HG02642 (cell line): Measurements from ENCODE around the gene ATP5F1E.
"Not testable (repeated sequence)": the region's sequence is repeated elsewhere in the genome, so short reads cannot be mapped to it uniquely, and the experiment has no call there.

Source experiments
- ATAC-seq: cut with Tn5 transposase; IDR thresholded peaks from one replicate; pipeline ENCODE4 v1.9.1; 2021; ENCODE audit warnings: mild to moderate bottlenecking; ENCODE audit not compliant: unreplicated experiment, poor library complexity

Gene ATP5F1E

DNA sequence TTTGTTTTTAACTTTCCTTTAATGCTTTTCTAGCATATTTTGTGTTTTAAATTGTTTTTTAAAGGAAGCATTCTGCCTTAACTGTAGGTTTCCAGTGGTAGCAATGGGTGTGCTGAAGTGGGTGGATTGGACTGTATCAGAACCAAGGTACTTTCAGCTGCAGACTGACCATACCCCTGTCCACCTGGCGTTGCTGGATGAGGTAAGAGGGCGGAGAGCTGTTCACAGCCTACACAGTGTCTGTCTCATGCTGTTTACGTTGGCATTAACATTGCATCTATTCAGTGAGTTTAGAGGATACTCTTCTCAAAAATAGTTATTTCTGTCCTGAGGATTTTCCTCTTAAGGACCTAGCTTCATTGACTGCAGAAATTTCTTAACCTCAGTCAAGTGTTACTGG, 39.2 kb downstream of the ATP5F1E start:
- ATAC-seq, result no peak

DNA sequence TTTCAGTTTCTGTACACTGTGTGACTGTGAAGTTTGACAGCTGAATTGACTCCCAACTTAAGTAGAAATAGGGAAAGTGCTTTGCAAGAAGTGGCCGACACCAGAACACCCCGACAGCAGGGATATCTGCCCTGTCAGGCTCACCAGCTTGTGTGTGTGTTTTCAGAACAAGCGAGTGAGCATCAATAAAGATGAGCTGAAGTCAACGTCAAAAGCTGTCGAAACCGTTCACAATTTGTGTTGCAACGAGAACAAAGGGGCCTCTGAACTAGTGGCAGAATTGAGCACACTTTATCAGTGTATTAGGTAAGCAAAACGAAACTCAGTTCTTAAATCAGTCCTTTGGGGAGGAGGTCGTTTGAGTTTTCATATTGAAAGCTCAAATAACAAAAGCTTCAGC, 40.4 kb downstream of the ATP5F1E start:
- no peak for ATAC-seq

DNA sequence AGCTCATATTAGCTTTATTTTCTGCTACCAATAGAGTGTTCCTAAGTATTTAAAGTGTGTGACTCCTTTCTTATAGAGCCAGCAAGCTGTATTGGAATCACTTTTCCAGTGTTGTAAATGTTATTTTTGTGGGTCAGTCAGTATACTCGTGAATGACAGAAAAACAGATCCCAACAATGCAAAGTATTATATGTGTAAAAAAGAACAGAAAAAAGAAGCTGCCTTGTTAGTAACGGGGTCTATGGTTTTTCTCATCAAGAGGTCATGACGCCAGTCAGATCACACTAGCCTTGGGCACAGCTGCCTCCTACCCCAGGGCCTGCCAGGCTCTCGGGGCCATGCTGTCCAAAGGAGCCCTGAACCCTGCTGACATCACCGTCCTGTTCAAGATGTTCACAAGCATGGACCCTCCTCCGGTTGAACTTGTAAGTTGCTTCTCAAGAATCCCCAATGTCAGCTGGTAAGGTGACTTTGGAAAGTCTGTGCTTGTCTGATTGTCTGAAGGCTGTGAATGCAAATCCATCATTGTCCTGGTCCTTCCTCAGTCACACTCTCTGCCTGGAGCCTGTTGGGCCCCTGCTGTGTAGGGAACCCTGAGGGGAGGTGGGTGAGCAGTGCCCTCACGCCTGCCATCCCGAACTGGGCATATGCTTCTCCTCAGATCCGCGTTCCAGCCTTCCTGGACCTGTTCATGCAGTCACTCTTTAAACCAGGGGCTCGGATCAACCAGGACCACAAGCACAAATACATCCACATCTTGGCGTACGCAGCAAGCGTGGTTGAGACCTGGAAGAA, 41.3 kb downstream of the ATP5F1E start:
- no peak for ATAC-seq

DNA sequence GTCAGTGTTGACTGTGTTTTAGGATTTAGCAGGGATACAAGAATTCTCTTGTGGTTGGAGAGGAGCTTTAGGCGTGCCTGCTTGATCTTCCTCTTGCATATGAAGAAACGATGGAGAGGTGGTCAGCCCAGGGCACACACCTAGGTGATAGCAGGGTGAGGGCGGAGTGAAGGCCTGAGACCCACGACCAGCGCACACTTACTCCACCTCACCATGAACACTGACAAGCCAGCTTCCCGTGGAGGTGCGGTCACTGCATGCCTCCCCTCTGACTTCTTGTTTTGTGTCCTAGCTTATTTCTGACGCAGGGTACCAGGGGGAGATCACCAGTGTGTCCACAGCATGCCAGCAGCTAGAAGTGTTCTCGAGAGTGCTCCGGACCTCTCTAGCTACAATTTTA, 42.9 kb downstream of the ATP5F1E start:
- no peak for ATAC-seq

DNA sequence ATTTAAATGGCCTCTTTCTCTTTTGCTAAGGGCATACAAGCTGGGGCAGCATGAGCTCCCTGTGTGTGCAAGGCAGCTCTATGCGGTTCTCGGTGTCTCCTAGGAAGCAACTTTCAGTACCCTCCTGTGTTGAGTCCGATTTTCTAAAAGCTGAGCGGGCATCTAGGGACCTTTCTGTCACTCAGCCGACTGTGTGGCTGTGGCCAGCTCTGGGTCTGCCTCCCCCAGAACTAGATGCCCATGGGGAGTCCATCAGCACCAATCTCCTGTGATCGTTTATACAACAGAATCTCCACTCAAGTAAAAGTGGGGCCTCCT, 43.6 kb downstream of the ATP5F1E start:
- ATAC-seq, result no peak

DNA sequence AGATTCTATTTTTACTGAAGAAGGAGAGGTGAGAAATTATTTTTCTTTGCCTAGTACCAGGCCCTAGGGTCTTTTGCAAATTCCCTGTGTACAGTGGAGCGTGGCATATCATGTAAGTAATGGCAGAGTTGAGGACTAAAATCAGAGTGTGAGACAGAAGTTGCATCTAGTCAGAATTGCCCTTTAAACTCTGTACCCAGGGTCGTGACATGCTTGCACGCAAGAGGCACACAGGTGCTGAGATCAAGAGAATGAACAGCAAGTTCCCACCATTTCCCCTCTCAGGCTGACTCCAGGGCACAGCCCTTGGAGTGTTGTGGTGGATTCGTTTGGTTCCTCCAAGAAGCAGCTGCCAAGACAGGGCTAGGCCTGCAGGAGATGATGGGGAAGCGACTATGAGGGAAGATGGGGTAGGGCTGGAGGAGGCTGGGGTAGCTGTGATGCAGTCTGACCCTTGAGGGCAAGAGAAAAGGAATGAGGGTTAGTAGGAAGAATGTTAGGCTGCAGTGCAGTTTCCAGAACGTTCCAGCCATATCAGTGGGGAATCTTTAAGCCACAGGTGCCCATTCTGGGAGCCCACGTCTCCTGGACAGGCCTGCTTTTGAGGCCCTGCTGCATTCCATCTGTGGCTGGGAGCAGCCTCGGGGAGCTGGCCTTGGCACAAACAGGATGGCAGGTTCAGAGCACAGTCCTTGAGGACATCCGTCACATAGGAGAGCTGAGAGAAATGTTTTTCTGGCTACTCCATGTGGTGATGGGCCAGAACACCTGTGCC, 44.2 kb downstream of the ATP5F1E start:
- no peak for ATAC-seq

DNA sequence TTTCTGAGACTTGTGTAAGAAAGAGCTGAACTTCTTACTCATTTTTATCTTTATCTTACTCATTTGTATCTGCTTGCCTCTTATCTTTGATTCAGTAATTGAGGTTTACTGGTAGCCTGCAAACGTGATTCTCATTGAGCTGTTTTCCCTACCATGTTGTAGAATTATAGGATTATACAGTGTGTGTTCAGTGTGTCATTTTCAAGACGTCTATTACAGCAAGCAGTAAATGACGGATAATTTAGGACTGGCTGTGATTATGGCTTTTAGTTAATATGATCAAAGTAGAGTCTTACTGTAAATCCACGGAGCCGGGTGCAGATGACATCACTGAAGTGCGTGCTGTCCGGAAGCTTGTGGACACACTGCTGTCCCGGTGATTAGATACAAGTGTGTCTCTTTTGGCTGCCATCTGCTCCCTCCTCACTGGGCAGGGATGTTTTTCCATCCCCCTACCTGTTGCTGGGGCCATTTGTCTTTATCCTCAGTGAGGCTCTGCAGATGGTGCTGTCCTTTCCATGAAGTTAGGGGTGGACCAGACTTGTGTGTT, 45.1 kb downstream of the ATP5F1E start:
- no peak for ATAC-seq

DNA sequence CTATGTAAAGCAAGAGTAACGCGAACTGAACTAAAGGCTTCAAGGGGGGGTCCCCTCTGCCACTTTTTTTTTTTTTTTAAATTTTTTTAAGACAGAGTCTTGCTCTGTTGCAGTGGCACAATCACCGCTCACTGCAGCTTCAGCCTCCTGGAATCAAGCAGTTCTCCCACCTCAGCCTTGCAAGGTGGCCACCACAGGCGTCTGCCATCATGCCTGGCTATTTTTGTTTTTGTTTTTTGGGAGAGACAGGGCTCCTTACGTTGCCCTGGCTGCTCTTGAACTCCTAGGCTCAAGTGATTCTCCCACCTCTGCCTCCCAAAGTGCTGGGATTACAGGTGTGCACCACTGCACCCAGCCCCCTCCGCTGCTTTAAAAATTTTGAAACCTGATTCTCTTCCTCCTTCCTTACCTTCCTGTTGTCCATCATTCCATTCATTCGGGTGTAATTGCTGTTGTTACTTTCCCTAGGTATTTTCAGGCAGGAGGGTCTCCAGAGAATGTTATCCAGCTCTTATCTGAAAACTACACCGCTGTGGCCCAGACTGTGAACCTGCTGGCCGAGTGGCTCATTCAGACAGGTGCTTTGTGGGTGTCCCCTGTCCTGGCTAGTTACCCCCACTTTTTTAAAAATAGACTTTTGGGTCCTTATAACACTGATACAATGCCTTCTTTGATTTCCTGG, 45.7 kb downstream of the ATP5F1E start:
- no peak for ATAC-seq

DNA sequence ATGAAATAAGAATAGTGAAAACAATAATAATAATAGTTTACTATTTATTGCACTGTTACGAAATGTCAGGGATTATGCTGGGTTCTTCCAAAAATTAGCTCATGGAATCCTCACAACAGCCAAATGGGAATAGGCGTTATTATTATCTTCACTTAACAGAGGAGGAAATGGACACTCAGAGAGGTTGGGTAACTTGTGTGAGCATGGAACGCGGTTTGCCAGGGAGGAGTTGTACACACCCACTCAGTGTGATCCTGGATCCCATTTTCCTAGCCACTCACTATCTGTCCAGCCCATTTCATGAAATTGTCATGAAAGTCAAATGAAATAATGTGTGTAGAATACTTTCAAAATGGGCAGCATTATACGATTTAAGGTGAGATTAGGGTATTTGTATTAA, 46.5 kb downstream of the ATP5F1E start:
- no peak for ATAC-seq

DNA sequence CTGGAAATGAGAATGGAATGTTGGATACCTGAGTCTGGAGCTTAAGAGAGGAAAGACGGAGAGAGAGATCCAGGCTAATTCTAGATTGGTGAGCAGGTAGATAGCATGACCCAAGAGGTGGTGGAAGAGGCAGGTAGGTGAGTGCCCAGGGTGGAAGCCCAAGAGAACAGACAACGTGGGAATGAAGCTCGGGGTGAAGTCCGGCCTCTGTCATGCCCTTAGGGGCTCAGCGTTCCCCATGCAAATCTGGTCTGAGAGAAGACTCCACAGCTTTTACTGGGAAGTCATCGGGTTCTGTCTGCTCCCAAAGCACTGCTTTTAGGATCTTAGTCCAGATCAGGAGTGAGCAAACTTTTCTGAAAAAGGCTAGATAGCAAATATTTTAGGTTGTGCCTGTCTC, 47.4 kb downstream of the ATP5F1E start:
- ATAC-seq, result no peak

DNA sequence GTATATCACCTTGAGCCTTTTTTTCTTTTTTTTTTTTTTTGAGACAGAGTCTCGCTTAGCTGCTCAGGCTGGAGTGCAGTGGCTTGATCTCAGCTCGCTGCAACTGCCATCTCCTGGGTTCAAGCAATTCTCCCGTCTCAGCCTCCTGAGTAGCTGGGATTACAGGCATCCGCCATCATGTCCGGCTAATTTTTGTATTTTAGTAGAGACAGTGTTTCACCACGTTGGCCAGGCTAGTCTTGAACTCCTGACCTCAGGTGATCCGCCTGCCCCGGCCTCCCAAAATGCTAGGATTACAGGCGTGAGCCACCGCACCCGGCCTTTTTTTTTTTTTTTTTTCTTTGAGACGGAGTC, 49.0 kb downstream of the ATP5F1E start:
- ATAC-seq, result not testable (repeated sequence)

DNA sequence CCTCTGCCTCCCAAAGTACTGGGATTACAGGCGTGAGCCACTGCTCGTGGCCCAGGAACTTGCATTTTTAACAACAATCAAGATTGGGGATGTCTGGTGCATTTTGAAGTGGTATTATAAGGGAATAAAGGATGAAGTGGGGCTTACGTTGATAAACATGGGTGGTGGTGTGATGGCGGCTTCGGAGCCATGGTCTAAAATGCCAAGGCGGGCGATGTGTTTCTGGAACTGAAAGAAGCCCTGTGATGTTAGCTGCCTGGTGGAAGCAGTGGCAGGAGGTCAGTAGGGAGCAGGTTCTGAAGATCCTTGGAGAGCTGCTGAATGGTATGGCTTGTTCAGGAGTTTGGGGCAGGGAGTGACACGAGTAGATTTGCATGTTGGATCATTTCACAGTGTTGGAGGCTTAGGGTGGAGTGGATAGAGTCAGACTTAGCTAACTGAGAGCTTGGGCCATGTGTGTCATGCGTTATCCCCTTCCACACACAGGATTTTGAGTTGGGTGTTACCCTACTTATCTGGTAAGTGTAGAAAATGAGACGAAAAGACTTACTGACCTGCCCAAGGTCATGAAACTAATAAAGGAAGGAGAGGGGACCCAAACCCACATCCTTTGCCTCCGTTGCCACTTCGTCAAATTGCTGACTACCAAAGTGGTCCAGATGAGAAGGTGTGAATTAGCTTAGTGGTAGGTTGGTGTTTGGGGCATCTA, 49.6 kb downstream of the ATP5F1E start:
- no peak for ATAC-seq

DNA sequence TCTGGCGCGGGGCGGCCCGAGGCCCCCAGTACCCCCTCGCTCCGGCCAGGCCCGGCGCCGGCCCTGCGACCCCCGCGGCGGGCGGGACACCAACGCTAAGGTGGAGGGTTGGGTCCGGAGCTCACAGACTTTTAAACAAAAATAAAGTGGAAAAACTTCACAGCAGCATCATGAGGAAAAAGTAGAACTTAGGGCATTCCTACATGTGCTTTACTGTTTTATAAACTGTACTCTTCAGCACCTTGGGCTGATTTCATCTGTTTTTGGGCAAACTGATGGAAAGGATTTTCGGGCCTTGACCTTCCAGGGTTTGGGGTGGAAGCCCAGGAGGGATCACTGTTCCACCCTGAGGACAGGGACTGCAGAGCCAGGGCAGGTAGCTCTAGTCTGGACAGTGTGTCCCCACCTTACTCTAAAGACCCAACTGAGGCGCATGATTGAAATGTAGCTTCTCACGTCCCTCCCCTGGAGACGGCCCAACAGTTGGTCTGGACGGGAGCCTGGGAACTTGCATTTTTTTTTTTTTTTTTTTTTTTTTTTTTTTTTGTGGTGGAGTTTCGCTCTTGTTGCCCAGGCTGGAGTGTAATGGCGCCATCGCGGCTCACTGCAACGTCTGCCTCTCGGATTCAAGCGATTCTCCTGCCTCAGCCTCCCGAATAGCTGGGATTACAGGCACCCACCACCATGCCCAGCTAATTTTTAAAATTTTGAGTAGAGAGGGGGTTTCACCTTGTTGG, 50.3 kb downstream of the ATP5F1E start:
- peak; percentile 6 for ATAC-seq

DNA sequence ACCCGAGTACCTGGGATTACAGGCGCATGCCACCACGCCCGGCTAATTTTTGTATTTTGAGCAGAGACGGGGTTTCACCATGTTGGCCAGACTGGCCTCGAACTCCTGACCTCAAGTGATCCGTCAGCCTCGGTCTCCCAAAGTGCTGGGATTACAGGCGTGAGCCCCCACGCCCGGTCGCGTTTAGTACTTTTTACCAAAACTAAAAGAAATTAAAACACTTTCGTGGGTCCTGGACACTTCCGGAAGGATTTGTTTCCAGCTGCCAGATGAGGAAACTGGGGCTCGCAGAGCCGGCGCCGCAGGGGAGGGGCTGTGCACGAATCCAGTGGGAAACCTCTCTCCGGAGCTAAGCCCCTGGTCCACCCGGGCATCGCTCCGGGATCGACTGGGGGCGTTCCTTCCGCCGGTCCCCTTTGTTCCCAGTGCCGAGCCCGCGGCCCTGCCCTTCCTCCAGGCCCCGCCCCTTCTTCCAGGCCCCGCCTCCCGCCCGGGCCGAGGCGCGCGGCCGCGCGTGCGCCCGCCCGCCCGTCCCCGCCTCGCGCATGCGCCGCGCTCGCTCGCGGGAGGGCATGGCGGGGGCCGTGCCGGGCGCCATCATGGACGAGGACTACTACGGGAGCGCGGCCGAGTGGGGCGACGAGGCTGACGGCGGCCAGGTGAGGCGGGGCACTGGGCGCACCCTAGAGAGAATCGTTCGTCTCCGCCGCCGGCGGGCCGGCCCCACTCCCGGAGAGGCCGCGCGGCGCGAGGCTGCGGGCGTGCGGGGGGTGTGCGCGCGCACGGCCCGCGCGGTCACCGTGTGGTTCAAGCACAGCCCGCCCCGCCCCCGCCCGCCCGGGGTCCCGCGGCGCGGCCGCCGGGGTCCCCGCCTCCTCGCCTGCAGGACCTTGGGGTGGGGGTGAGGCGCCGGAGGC, 51.2 kb downstream of the ATP5F1E start, which contains the start of gene NELFCD:
Gene NELFCD (plus strand): TSS at position 546 of the 917 bp plus-strand sequence. CDS start 54 bp downstream, at position 600.
- peak; percentile 86 for ATAC-seq

DNA sequence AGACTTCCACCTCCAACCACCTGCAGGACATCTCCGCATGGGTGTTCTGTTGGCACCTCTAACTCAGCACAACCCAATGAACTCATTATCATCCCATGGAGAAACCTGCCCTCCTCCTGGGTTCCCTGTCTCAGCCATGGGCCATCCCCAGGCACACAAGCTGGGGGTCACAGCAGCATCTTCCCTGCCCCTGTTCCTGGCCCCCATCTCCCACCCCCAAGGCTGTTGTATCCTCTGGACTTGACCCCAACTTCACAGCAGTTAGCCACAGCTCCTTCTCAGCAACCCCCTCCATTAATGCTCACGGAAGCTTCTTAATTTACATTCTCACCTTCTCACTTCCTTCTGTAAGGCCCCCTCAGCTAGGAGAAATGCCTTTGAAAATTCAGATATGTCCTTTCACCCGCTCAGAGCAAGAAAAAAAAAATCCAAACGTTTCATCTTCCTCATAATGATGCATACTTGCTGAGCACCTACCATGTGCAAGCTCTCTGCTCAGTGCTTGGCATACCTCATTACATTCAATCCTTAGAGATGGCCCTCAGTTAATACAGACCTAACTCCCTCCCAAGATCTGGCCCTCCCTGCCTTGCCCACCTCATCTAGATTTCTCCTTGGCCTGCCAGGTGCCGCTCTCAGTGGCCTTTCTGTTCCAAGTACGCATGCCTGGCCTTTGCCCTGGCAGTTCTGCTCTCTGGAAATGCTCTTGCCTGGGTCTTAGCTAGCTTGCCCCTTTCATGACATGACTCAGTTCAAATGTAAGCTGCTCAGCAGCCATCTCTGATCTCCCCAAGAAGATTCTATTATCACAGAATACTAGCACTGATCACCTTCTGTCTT, 53.6 kb downstream of the ATP5F1E start:
- no peak for ATAC-seq

DNA sequence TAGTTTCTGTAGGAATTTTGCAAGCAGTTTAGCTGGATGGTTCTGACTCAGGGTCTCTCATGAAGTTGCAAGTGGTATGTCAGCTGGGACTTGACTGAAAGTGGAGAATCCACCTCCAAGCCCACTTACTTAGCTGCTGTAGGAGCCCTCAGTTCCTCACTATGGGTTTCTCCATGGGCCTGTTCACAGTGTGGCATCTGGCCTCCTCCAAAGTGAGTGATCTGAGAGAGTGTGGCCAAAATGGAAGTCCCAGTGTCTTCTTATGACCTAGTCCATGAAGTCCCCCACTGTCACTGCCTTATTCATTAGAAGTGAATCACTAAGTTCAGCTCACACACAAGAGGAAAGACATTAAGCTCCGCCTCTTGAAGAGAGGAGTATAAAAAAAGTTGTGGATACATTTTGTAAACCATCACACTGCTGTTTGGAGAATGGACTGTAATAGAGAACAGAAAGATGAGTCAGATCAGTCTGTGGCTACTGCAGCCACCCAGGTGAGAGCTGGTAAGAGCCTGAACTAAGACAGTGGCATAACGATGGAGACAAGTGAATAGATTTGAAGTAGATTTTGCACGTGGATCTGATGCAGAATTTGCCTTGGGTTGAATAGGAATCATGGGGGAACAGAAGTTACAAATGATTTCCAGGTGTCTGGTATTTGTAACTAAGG, 55.9 kb downstream of the ATP5F1E start:
- ATAC-seq, result no peak
